ENCODE results near the gene LOXL4. TPM values are rescaled to one million over a fixed set of nuclear protein-coding genes. Genes with fewer than 3 reads are reported as not detected.
A peak's percentile ranks its signal among the peaks of the same experiment; 100 is the strongest.

The LOXL4 gene
- total RNA-seq, 1 experiment from 2014 or later = 1.3 TPM

DNA sequence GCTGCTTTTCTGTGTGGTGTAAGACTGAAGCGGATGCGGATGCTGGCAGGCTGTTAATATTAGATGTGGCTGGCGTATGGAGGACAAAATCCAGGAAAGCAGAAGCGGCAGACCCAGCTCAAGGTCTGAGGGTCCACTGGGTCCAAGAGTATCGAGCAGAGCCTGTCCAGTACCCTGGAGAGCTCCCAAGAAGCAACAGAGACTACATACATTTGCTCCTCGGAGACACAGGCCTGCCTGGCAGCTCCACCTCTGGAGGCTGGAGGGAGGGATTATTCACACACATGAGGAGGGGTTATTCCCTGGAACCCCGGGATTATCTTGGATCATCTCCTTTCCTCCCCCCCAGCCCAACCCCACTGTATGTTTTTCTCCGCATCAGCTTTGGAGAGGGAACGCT is 31.3 kb upstream of the LOXL4 start:
- no peaks in the 10 kb centered on the region for H3K79me2 ChIP-seq (ENCODE audit: insufficient read depth, low read length)
- H3K4me1 ChIP-seq (ENCODE audit: control insufficient read depth in 1 of 2, insufficient read depth in 2 of 2, low read length in 2 of 2) = peaks cover 9 to 12% of the 10 kb centered on the region in 2 experiments
- H2AFZ ChIP-seq (ENCODE audit: low read depth, low read length, poor library complexity, severe bottlenecking) = no peak overlapping the region
- intact Hi-C loops (cut with micrococcal nuclease) = no loop called here
- H3K4me3 ChIP-seq (replicated peaks in 1 of 2; ENCODE audit: low read depth in 1 of 2, low read length in 2 of 2) = no peak overlapping the region
- no TSS peak for BruUV-seq (replicated peaks)
- no peak for TF ChIP-seq CEBPB (IDR thresholded peaks at IDR 0.05; ENCODE audit: low read depth)
- TF ChIP-seq, protein P1, sequence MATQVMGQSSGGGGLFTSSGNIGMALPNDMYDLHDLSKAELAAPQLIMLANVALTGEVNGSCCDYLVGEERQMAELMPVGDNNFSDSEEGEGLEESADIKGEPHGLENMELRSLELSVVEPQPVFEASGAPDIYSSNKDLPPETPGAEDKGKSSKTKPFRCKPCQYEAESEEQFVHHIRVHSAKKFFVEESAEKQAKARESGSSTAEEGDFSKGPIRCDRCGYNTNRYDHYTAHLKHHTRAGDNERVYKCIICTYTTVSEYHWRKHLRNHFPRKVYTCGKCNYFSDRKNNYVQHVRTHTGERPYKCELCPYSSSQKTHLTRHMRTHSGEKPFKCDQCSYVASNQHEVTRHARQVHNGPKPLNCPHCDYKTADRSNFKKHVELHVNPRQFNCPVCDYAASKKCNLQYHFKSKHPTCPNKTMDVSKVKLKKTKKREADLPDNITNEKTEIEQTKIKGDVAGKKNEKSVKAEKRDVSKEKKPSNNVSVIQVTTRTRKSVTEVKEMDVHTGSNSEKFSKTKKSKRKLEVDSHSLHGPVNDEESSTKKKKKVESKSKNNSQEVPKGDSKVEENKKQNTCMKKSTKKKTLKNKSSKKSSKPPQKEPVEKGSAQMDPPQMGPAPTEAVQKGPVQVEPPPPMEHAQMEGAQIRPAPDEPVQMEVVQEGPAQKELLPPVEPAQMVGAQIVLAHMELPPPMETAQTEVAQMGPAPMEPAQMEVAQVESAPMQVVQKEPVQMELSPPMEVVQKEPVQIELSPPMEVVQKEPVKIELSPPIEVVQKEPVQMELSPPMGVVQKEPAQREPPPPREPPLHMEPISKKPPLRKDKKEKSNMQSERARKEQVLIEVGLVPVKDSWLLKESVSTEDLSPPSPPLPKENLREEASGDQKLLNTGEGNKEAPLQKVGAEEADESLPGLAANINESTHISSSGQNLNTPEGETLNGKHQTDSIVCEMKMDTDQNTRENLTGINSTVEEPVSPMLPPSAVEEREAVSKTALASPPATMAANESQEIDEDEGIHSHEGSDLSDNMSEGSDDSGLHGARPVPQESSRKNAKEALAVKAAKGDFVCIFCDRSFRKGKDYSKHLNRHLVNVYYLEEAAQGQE (IDR thresholded peaks at IDR 0.05; ENCODE audit: low read depth) = peak; percentile 67
- H3K9me3 ChIP-seq (ENCODE audit: control insufficient read depth in 1 of 2, insufficient read depth in 1 of 2, low read depth in 1 of 2, low read length in 2 of 2) = no peaks in the 10 kb centered on the region
- no peak overlapping the region for H3K27ac ChIP-seq (ENCODE audit: low read depth, low read length)
- H4K20me1 ChIP-seq (ENCODE audit: insufficient read depth) = no peaks in the 10 kb centered on the region
- CTCF ChIA-PET = interaction anchor here (1.3 kb wide), 1 partner anchor 10 kb away, joined by 4 read pairs; no protein-coding TSS in a partner anchor
- no peak for DNase-seq (ENCODE audit: low read depth, low spot score)
- no peaks in the 10 kb centered on the region for H3K36me3 ChIP-seq (ENCODE audit: control insufficient read depth in 1 of 2, insufficient read depth in 2 of 2, low read length in 2 of 2)
- H3K27me3 ChIP-seq (ENCODE audit: insufficient read depth, low read length) = peaks cover 46% of the 10 kb centered on the region
- no peak overlapping the region for H3K9ac ChIP-seq (ENCODE audit: low read length)
- H3K9me2 ChIP-seq (ENCODE audit: insufficient read depth) = no peaks in the 10 kb centered on the region
- POLR2A ChIA-PET = no interaction called here
- ATAC-seq = no peak
- no peak overlapping the region for H3K4me2 ChIP-seq (ENCODE audit: low read length)
- RAD21 ChIA-PET (ENCODE audit: low non-redundant PET in 1 of 2, low total read pairs in 2 of 2, uncharacterized antibody in 2 of 2, unreplicated experiment in 2 of 2) = interaction anchor here in 1 of 2 experiments (0.7 kb wide), 1 partner anchor 162 kb away, joined by 3 read pairs; no protein-coding TSS in a partner anchor

DNA sequence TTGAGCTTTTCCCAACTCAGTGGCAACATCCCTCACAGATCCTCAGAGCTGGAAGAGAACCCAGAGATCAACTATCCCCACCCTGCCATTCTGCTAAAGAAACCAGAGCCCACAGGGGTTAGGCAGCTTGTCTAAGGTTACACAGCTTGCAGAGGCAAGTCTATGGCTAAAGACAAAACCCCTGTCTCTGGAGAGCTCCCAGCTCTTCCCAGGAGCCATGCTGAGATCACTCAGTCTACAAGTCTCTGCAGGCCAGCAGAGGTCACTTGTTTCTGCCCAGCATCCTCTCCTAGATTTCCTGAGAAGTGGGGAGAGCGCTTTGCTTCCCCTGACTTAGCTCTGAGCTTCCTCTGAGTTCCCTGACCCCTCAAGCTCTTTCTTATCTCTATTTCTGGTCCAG is 28.5 kb upstream of the LOXL4 start:
- ChIA-PET POLR2A (no interaction called here), CTCF (interaction anchor here (0.8 to 1.8 kb wide), 3 partner anchors 13 to 35 kb away, joined by 3 to 17 read pairs (median 3); no protein-coding TSS in a partner anchor), RAD21 (ENCODE audit: low non-redundant PET in 1 of 2, low total read pairs in 2 of 2, uncharacterized antibody in 2 of 2, unreplicated experiment in 2 of 2) (interaction anchor here in 1 of 2 experiments (0.9 kb wide), 1 partner anchor 12 kb away, joined by 4 read pairs; no protein-coding TSS in a partner anchor)
- Histone ChIP-seq H3K27me3 (ENCODE audit: insufficient read depth, low read length) (peaks cover 60% of the 10 kb centered on the region), H3K36me3 (ENCODE audit: control insufficient read depth in 1 of 2, insufficient read depth in 2 of 2, low read length in 2 of 2) (no peaks in the 10 kb centered on the region), H3K27ac (ENCODE audit: low read depth, low read length) (no peak overlapping the region), H3K4me2 (ENCODE audit: low read length) (no peak overlapping the region), H3K9ac (ENCODE audit: low read length) (no peak overlapping the region), H3K9me3 (ENCODE audit: control insufficient read depth in 1 of 2, insufficient read depth in 1 of 2, low read depth in 1 of 2, low read length in 2 of 2) (no peaks in the 10 kb centered on the region), H4K20me1 (ENCODE audit: insufficient read depth) (no peaks in the 10 kb centered on the region), H3K4me1 (ENCODE audit: control insufficient read depth in 1 of 2, insufficient read depth in 2 of 2, low read length in 2 of 2) (peaks cover 17% of the 10 kb centered on the region in 2 experiments), H3K79me2 (ENCODE audit: insufficient read depth, low read length) (no peaks in the 10 kb centered on the region), H3K9me2 (ENCODE audit: insufficient read depth) (no peaks in the 10 kb centered on the region), H2AFZ (ENCODE audit: low read depth, low read length, poor library complexity, severe bottlenecking) (no peak overlapping the region), H3K4me3 (replicated peaks in 1 of 2; ENCODE audit: low read depth in 1 of 2, low read length in 2 of 2) (no peak overlapping the region)
- TF ChIP-seq CBX3 (IDR thresholded peaks at IDR 0.05; ENCODE audit: low read depth) (no peak), ZFX (IDR thresholded peaks at IDR 0.05) (no peak), YY1 (IDR thresholded peaks at IDR 0.05; ENCODE audit: extremely low read depth, insufficient replicate concordance, low read depth, low read length) (no peak)
- intact Hi-C loops (cut with micrococcal nuclease) = no loop called here
- no peak for DNase-seq (ENCODE audit: low read depth, low spot score)
- BruUV-seq (replicated peaks) = no TSS peak
- ATAC-seq = peak; percentile 46; the same call in 1 of the 2 replicates
